Central memory CD4-positive, alpha-beta T cell (primary cell): Measurements from ENCODE around the gene SCN10A.

Source experiments
- DNase-seq: peaks from one replicate; pipeline ENCODE4 v3.0.0; 2022

SCN10A gene

GRCh38 chr3:38649500-38650247, 166.3 kb downstream of the SCN10A start, which contains the start of gene SCN5A:
Gene SCN5A, minus strand, starts transcription at chr3:38649687. Its CDS starts 16,380 bp downstream, at chr3:38633307.
- DNase-seq, result peak; percentile 31

- no peak for DNase-seq
These were observed 167.1 kb downstream of the SCN10A start for GRCh38 chr3:38648659-38649499.

- DNase-seq, result no peak
These were observed 167.9 kb downstream of the SCN10A start for GRCh38 chr3:38648024-38648658.

- DNase-seq, result no peak
These were observed 168.6 kb downstream of the SCN10A start for GRCh38 chr3:38647217-38647970.
